Measurements from ENCODE around the gene ZNF569.
"Not testable (repeated sequence)": the region's sequence is repeated elsewhere in the genome, so short reads cannot be mapped to it uniquely, and the experiment has no call there.

ZNF569 gene

DNA sequence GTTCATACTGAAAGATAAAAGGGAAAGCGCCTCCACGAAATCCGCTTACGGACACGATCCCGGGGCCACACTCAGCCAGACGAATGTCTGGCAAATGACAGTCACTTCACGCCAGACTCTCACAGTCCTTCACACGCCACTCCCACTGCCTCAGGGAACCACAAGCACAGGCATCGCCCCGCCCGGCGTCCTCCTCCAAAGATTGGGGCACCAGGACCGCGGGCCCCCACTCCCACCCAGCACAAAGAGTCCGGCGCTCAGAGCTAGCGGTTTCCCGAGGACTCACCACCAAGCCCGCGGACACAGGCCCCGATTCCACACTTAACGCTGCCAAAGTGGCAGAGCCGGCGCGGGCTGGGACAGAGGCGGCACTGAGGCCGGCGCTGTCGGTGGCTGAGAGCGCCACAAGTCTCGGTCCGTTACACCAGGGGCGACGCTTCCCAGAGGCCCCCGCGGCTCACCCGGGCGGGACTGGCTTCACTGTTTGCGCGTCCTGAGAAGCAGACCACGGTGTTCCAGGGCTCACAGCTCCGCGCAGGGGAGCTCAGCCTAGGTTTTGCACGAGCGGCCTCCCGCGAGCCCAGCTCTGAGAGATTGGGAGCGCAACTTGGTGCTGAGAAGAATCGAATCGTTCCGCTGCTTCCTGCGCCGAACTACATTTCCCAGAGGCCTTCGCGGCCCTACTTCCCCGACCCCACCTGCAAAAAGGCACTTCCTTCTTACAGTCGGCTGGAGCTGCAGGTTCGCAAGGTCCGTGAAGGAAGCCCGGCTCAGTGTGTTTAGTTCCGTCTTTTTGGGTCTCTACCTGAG lies at the start of gene ZNF569:
Gene ZNF569, minus strand, starts transcription at position 647 of the 810 bp plus-strand sequence. CDS start 22,523 bp downstream, outside the sequence.
- DNase-seq: peak; percentile 80

DNA sequence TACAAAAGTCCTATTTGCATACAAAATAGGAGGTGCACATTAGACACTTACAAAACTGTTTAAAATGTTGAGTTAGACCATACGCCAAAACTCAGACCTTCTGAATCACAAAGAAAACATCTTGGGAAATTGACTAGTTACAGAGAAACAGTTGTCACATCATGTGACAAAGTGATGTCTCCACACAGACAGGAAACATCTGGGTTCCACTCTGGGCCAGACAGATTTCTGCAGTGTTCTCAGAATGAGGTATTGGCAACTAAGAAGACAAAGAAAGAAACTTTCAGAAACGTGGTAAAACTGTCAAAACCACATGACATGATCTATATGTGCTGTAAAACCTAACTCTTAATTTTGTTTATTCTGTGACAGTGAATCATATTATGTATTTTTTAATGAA lies 46.2 kb upstream of the ZNF569 start:
- no peak for DNase-seq

GRCh38 chr19:37511821-37512220 lies 44.6 kb upstream of the ZNF569 start:
- no peak for DNase-seq

DNA sequence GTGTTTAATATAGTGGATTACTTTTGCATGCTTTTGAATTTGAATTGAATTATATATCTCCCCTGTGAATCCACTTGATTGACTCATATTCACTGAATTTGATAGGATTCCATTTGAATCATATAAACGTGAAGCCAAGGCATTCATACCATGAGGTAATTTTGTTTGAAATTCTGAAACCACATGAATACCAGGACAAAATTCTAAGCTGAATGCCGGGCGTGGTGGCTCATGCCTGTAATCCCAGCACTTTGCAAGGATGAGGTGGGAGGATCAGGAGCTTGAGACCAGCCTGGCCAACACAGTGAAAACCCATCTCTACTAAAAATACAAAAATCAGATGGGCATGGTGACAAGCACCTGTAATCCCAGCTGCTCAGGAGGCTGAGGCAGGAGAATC lies 43.9 kb upstream of the ZNF569 start:
- DNase-seq: no peak

- DNase-seq: no peak
Measured at GRCh38 chr19:37507167-37507464, 39.9 kb upstream of the ZNF569 start.

DNA sequence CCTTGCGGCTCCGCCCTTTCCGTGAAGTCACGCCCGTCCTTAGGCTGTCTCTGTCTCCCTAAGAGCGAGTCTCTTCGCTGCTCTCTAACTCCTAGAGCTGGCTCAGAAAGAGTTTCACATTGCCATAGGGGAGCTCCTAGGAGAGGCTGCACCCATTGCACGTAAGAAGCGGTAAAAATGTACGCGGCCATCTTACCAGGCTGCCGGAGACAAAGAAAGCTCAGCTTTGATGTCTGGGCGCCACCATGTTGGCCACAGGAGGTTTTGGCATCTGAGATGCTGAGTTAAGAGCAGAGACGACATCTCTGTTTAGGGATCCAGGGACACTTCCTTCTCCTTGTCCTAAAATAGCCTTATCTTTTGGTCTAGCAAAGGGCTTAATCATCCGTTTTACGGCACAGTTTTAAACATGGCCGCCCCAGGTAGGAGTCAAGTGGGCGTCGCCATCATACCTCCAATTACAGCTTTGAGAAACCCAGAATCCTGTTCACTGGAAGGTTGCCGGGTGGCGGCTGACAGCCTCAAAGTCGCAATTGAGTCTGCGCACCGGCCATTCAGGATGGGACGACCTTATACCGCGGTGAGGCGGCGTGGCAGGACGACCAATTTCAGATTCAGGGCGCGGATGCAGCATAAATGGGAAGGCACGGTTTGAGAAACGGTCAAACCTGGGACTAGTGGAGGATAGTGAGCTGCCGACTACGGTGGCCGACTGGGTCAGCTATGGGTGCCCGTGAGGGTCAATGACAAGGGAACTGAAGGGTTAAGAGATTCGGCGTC lies 39.3 kb upstream of the ZNF569 start, which contains the start of gene ZNF793:
Gene ZNF793, plus strand, starts transcription at position 553 of the 780 bp plus-strand sequence. CDS start 16,501 bp downstream, outside the sequence.
- no peak for DNase-seq

GRCh38 chr19:37505958-37506386 lies 38.7 kb upstream of the ZNF569 start:
- no peak for DNase-seq

DNA sequence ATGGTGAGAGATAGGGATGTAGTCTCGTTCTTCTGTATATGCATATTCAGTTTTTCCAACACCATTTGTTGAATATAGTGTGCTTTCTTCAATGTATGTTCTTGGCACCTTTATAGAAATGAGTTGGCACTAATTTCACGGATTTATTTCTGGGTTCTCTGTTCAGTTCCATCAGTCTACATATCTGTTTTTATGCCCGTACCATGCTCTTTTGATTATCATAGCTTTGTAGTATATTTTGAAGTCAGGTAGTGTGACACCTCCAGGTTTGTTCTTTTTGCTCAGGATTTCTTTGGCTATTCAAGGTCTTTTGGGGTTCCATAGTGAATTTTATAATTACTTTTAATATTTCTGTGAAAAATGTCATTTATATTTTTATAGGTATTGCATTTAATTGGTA lies 25.0 kb upstream of the ZNF569 start:
- no peak for DNase-seq

GRCh38 chr19:37484406-37485168 lies 17.3 kb upstream of the ZNF569 start:
- no peak for DNase-seq

GRCh38 chr19:37472165-37472564 lies 4.9 kb upstream of the ZNF569 start:
- no peak for DNase-seq

DNA sequence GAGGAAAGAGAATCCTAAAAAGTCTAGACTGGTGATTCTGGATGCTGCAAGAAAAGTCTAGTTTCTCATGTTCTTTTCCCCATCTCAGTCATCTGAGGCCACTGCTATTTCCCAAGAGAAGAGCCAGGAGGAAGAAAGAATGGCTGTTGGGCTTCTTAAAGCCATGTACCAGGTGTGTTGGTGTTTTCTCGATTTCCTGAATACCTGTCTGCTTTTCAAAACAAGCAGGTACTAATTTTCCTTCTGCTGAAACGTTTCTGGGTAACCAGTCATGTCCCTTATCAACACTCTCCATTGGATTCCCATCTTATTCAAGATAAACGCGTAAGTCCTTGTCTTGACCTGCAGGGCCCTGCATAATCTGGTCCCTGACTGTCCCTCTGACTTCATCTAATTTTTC lies 3.0 kb upstream of the ZNF569 start:
- DNase-seq: no peak

GRCh38 chr19:37468961-37469777 lies 1.9 kb upstream of the ZNF569 start, which contains the start of gene ZNF570:
Gene ZNF570, plus strand, starts transcription at chr19:37469356. Its CDS starts 999 bp downstream, at chr19:37470355.
- DNase-seq: peak; percentile 65

DNA sequence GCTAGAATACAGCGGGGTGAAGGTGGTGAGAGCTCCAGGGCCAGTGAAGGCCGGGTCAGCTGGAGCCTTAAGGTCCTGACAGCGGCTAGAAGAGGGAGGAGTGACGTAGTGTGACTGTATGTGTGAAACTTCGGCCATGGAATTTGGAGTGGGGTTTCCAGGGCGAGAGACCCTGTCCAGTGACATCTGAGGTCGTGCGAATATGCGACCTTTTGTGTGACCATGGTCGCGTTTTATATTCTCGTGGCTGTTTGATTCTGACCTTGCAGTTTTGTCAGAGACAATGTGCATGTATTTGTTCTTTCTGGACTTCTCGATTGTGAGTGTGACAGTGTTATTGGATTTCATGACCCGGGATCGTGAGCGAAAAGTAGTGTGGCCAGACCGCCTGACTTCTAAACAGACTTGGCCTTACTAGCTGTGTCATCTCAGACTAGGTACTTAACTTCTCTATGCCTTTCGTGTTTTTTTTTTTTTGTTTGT lies 405 bp upstream of the ZNF569 start:
- no peak for DNase-seq

GRCh38 chr19:37466277-37466797 lies 907 bp downstream of the ZNF569 start:
- no peak for DNase-seq

DNA sequence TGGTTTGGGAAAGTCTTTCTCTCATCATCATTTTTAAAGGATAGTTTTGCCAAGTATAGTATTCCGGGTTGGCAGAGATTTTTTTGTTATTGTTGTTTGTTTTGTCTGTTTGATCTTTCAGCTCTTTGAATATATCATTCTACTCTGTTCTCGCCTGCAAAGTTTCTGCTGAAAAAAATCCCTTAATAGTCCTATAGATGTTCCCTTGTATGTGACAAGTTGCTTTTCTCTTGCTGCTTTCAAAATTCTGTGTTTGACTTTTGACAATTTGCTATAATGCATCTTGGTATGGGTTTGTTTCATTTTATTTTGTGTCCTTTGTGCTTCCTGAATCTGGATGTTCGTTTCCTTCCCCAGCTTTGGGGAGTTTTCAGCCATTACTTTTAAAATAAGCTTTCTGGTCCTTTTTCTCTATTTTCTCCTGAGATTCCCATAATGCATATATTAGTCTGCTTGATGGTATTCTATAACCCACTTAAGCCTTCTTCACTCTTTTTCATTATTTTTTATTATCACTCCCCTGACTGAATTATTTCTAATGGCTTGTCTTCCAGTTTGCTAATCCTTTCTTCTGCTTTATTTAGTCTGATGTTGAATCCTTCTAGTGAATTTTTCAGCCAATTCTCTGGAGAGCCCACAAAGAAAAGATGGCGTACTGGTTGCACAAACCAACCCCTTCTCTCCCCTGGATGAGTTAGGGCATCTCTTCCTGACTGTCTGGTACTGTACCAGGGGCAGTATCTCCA lies 14.6 kb downstream of the ZNF569 start:
- no peak for DNase-seq

DNA sequence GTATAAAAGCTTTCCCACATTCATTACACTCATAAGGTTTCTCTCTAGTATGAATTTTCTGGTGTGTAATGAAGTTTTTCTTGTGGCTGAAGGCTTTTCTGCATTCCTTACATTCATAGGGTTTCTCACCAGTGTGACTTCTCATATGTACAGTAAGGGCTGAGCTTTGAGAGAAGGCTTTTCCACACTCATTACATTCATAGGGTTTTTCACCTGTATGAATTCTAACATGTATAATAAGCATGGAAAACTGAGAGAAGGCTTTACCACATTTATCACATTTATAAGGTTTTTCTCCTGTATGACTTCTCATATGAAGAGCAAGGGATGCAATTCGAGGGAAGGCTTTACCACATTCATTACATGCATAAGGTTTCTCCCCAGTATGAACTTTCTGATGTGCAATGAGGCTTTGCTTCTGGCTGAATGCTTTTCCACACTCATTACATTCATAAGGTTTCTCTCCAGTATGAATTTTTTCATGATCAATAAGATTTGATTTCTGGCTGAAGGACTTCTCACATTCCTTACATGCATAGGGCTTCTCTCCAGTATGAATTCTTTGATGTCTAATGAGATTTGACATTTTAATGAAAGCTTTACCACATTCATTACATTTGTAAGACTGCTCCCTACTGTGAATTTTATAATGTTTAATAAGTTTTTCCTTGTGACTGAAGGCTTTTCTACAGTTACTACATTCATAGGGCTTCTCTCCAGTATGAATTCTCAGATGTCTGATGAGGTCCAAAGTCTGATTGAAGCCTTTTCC lies 53.7 kb downstream of the ZNF569 start:
- DNase-seq: no peak

DNA sequence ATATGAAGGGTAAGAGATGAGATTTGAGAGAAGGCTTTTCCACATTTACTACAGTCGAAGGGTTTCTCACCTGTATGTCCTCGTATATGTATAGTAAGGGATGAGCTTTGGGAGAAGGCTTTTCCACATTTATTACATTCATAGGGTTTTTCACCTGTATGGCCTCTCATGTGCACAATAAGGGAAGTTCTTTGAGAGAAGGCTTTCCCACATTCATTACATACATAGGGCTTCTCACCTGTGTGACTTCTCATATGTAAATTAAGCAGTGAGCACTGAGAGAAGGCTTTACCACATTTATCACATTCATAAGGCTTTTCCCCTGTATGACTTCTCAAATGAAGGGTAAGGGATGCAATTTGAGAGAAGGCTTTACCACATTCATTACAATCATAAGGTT lies 54.5 kb downstream of the ZNF569 start:
- no peak for DNase-seq

GRCh38 chr19:37406140-37406846 lies 61.0 kb downstream of the ZNF569 start:
- not testable (repeated sequence) for DNase-seq

DNA sequence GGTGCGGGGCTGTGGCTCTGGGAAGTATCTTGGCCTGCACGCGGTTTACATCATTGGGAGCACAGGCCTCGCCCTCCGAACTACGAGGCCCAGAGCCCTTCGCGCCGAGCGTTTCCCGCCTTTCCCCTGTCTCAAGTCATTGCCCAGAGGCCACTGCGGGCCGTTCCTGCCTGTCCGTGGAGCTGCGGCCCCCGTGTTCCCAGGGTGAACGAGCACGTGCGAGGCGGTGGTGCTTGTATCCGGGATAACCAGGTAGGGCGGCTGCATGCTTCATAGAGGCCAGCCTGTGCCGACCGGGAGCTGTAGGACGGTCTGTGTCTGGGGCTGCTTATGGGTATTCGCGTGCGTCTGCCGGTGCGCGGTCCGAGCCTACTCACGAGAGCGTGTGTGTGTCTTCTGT lies 63.8 kb downstream of the ZNF569 start:
- DNase-seq: no peak

DNA sequence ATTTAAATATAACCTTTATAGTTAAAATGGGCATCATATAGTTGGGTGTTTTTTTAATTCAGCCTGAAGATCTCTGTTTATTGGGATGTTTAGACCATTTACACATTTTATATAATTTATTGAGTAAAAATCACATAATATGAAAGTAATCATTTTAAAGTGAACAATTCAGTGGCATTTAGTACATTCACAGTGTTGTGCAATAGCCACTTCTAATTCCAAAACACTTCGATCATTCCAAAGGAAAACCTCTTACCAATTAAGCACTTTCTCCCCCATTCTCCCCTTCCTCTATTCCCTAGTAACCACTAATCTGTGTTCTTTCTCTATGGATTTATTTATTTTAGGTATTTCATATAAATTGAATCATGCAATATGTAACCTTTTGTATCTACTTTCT lies 66.2 kb downstream of the ZNF569 start:
- no peak for DNase-seq

All from NCI-H446 treated with DMSO at 0.1 percent for 48 hours (cell line).